Measurements from ENCODE around the gene SGCA.

The SGCA gene

DNA sequence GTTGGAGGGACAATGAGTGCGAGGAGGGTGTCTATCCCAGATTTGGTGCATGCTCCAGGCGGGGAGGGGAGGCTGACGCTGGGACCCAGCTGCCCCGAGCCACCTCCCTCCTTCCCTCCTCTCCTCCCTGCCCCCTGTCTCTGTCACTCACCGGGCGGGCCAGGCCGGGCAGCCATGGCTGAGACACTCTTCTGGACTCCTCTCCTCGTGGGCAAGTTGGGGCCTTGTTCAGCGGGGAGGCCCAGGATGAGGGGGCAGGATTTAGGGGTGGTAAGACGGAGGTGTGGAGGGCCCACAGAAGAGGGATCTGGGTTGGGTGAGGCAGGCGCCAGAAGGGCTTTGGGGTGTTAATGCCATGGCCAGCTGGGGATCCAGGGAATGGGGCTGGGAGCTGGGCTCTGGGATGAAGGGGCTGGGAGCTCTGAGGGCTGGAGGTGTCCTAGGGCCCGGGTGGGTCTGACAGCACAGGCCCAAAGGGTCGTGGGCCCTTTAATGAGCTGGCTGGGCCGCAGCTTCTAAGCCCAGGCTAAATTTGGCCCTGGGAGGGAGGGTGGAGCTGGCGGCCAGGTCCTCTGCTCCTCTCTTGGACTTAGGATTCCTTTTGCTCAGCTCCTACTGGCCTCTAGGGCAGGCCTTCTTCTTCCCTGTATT is at the start of gene SGCA:
SGCA (plus strand) TSS at position 139 of the 651 bp plus-strand sequence; CDS start at position 175, 36 bp downstream.
- DNase-seq (ENCODE audit: low spot score) = no peak

DNA sequence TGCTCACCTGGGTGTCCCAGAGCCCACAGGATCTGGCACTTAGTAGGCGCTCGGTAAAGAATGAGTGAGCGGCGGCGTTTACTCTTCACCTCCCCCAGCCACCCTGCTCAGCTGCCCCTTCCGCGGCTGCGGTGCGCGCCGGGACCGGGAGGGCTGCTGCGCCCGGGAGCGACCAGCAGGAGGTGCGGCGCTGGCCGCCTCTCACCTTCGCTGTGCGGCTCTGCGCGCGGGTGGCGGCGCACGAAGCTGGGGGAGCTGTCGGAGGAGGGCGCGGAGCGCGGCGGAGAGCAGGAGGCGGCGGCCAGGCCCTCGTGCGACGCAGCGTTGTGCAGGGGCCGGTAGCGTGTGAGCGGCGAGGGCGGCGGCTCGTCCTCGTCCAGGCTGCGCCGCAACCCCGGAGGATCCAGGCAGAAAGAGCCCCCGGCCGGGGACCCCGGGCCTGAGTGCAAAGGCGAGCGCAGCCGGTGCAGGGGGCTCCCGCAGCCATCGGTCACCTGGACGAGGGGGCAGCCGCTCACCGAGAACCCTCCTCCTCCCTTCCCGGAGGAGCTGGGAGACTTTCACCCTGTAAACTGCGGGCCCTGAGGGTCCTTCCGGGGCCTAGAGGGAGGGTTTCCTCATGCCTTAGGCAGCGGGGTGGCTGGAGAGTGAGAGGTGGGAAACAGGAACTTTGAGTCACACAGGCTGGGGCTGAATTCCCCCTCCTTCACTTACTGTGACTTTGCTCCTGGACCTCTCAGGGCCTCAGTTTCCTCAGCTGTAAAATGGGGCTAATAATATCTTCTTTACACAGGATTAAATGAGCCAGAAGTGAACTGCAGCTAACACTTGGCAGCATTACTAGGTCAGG is 48.4 kb upstream of the SGCA start:
- peak; percentile 69 for DNase-seq (ENCODE audit: low spot score)

- no peak for DNase-seq (ENCODE audit: low spot score)
Measured at GRCh38 chr17:50118076-50118827, 47.6 kb upstream of the SGCA start.

- DNase-seq (ENCODE audit: low spot score) = no peak
Measured at GRCh38 chr17:50118828-50119218, 47.0 kb upstream of the SGCA start.

DNA sequence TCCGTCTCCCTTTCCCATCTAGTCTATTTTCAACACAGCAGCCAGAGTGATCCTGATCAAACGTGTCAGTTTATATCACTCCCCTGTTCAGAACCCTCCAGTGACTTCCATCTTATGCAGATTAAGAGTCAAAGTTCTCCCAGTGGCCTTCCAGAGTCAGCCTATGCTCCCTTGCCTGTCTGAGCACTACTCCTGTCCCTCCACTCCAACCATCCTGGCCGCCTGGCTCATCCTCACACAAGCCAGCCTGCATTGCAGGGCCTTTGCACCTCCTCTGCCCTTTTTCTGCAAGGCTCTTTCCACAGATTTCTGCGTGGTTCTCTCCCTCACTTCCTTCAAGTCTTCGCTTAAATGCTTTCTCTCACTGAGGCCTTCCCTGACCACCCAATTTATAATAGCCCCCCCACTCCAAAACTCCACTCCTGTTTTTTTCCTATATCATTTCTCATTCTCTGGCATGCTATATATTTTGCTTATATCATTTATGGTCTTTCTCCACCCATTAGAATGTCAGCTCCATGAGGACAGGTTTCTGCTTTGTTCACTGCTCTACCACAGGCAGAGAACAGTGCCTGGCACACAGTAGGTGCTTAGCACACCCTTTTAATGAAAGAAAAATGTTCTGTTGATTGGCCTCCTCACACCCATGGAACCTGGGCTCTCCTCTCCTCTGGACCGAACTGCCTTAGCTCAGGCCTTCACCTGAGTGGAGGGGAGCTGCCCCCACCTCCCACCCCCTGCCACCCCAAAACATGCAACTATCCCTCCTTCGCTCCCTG is 45.1 kb upstream of the SGCA start:
- no peak for DNase-seq (ENCODE audit: low spot score)

GRCh38 chr17:50122945-50123344 is 42.9 kb upstream of the SGCA start:
- no peak for DNase-seq (ENCODE audit: low spot score)

DNA sequence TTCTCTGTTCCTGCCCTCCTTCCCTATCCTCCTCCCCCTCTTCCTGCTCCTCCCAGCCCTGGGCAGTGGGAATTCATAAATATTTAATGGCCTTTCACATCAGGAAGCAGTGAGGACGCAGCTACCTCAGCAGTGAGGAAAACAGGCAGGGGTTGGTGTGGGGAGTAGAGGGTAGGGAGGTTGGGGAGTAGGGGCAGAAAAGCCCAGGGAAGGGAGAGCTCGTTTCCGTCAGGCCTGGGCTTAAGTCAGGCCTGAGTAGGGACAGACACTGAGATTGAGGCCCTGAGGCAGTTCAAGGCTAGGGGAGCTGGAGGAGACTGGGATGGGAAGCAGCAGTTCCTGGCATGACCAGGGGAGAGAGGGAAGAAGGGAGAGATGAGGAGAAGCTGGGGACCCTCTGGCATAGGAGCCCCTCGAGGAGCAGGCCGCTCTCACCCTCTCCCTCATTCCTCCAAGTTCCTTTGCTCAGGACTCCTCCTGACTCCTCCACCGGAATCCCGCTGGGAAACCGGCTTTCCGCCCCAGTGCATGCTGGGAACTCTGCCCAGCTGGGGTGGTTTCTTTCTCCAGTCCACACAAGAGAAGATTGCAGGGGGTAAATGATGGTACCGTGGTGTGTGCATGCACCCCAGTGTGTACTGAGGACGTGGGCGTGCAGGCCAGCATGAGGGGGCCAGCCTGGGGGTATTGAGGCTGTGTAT is 42.0 kb upstream of the SGCA start:
- no peak for DNase-seq (ENCODE audit: low spot score)

- DNase-seq (ENCODE audit: low spot score) = no peak
Measured at GRCh38 chr17:50125420-50125997, 40.3 kb upstream of the SGCA start.

DNA sequence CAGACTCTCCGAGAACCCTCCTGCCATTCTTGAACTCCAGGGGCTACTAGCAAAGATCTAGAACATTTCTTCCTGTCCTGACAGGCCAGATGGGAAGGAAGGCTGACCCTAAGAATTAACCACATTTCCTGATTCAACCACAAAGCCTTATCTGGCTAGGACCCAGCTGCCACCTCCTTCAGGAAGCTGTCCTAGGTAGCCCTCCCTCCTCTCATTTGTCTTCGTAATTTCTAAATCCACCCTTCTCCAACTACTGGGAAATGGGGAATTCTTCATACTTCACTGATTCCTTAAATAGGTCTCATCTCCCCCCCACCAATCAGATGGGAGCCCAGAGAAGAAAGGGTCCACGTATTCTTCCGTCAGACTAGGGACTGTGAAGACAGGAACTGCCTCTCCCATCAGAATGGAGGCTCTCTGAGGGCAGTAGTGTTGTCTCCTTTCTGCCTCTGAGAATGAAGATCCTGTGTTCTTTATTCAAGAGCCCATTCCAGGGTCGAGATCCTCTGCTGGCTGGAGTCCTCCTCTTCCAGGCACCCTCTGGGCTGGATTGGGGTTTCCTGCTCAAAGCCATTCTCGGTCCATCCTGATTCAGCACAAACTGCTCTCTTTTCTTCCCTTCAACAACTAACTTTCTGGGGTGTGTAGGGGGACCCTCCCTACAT is 38.0 kb upstream of the SGCA start:
- no peak for DNase-seq (ENCODE audit: low spot score)

GRCh38 chr17:50128441-50129352 is 37.1 kb upstream of the SGCA start:
- DNase-seq (ENCODE audit: low spot score) = no peak

- DNase-seq (ENCODE audit: low spot score) = no peak
Measured at GRCh38 chr17:50129353-50129727, 36.5 kb upstream of the SGCA start.

DNA sequence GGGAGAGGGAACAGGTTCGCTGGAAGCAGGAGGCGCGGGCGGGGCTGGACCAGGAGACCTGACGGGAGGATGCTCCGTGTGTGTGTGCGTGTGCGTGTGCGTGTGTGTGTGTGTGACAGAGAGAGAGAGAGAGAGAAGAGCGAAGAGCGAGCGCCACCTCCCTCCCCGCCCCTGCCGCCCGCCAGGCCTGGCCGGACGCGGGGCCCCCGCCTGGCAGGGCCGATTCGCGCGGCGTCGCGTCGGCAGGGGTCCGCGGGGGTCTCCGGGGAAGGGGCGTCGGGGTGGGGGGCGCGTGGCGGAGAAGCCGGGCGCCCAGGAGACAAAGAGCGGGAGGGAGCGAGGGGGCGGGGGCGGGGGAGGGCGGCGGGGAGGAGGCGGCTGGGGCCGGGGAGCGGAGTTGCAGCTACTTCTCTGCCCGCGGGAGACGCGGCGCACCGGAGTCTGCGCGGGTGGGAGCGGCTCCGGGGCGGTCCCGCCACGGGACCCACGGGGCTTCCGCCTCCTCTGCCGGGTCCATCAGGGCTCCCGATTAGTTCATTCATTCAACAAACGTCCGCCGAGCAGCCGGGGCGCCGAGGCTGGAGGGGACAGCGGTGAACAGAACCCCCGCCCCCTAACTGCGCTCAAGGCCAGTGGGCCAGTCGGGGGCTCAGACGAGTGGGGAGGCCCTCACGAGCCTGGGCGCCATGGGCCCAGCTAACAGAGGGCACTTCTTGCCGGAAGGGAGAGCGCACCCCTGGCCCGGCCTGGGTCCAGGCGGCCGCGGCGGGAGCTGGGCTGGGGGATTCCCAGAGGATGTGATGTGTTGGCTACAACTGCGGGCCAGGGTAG is 35.9 kb upstream of the SGCA start, which contains the start of gene SAMD14:
SAMD14 (minus strand) TSS at position 433 of the 831 bp plus-strand sequence. CDS start 5,201 bp downstream, outside the sequence.
- peak; percentile 64 for DNase-seq (ENCODE audit: low spot score)

GRCh38 chr17:50130559-50131305 is 35.1 kb upstream of the SGCA start:
- DNase-seq (ENCODE audit: low spot score) = no peak

DNA sequence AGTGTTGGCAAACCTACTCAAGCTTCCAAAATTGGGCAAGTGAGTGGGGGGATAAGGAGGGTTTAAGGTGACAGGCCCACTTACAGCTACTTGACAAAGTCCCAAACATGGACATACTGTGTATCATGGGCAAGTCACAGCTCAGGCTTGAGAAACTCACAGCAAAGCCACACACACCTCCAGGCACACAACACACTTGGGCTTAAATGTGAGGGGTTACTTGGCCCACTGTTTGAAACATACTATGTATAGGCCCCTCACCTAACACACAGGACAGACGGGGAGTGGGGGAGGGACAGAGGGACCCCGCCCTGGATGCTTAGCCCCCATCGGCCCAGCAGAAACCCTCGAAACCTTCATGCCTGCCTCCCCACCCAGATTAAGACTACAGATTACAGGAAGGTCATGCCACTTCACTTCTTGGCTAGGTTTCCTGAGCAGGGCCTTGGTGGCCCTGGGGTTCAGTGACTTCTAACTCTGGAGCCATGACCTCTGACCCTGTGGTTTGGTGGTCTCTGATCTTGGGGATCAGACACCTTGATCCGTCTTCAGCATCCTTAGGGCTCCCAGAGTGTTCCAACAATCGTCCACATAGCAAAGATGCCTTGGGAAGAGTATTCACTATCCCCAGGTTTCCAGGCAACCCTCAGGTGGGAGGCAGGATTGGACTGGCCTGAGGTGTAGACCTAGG is 33.6 kb upstream of the SGCA start:
- DNase-seq (ENCODE audit: low spot score) = no peak

DNA sequence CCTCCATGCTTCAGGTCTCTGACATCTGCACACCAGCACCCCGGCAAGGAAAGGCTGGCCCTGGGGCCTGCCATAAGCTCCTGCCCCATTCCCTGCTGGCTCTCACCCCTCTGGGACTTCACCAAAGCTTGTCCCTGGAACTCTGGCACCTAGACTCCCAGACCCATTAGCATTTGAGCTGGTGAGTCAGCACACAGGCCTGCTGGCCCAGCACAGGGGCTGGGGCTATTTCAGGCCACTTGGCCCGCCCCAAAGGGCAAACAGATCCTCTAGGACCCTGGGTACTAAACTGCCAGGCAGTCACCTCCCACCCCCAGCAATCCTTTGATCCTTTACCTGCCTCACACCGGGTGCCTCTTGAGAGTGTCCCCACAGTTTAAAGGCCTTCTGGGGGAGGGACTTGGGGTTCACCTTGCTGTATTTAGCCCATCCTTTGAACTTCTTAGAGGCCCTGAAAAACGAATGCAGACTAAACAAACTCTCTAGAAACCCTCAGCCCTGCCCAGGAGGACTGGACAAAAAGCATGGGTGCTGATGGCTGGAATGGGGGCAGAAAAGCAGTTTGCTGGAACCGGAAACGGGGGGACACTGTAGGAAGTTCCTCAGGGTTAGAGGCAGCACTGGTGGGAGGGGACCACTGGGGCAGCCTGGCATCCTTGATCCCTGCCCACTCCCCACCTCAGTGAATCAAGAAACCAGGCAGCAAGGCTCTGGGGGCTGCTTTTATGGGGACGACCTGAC is 32.6 kb upstream of the SGCA start:
- no peak for DNase-seq (ENCODE audit: low spot score)

- DNase-seq (ENCODE audit: low spot score) = no peak
Measured at GRCh38 chr17:50133769-50134099, 32.1 kb upstream of the SGCA start.

Data from germinal center (tissue), 1 donor.